WTC11 (cell line): Measurements from ENCODE around the gene GRM5. TPM values are rescaled to one million over a fixed set of nuclear protein-coding genes. Genes with fewer than 3 reads are reported as not detected.

ENCODE experiments used
- ATAC-seq: fragments of 200-7000 bp; cut with Tn5 transposase; 2 replicates; pipeline ENCODE4 v1.10.0; 2021; ENCODE audit warnings: mild to moderate bottlenecking, moderate library complexity
- CTCF ChIA-PET: fragments of 300-600 bp; sonication (Branson Sonifier 250); formaldehyde crosslinking; loops from one replicate; lab custom pipeline; 2021; ENCODE audit warnings: antibody characterized with exemption; lab: Charles Lee
- POLR2A ChIA-PET: fragments of 350-600 bp; sonication (Branson Sonifier 250); formaldehyde crosslinking; loops from one replicate; lab custom pipeline; 2021; ENCODE audit warnings: antibody characterized with exemption; lab: Charles Lee
- DNase-seq: peaks from one replicate; pipeline ENCODE4 v3.0.0; 2021; ENCODE audit warnings: low spot score
- H3K27ac Mint-ChIP-seq: 2 replicates; pipeline ENCODE4 v1.8.0; 2021; ENCODE audit warnings: mixed read lengths
- H3K27me3 Mint-ChIP-seq: 2 replicates; pipeline ENCODE4 v1.8.0; 2021; ENCODE audit warnings: low read depth, mild to moderate bottlenecking, moderate library complexity, mixed read lengths
- H3K36me3 Mint-ChIP-seq: 2 replicates; pipeline ENCODE4 v1.8.0; 2021; ENCODE audit warnings: mixed read lengths
- H3K4me1 Mint-ChIP-seq: 2 replicates; pipeline ENCODE4 v1.8.0; 2022; ENCODE audit warnings: mixed read lengths
- H3K4me3 Mint-ChIP-seq: 2 replicates; pipeline ENCODE4 v1.8.0; 2021; ENCODE audit warnings: mild to moderate bottlenecking, moderate library complexity, mixed read lengths
- H3K9me3 Mint-ChIP-seq: 2 replicates; pipeline ENCODE4 v1.8.0; 2021; ENCODE audit warnings: mixed read lengths
- CREM ChIP-seq: sonication (generic); formaldehyde crosslinking; IDR thresholded peaks from 2 replicates; pipeline ENCODE4 v1.8.1; 2022; ENCODE audit warnings: mild to moderate bottlenecking, missing genetic modification reagents, moderate library complexity
- FOXJ3 ChIP-seq: sonication (generic); formaldehyde crosslinking; IDR thresholded peaks from 2 replicates; pipeline ENCODE4 v1.9.0; 2021; ENCODE audit warnings: missing genetic modification reagents, mild to moderate bottlenecking, borderline replicate concordance
- FOXK1 ChIP-seq: sonication (generic); formaldehyde crosslinking; IDR thresholded peaks from 2 replicates; pipeline ENCODE4 v1.8.0; 2022; ENCODE audit warnings: mild to moderate bottlenecking, moderate library complexity, missing genetic modification reagents
- GABPB1 ChIP-seq: sonication (generic); formaldehyde crosslinking; IDR thresholded peaks from 2 replicates; pipeline ENCODE4 v1.8.1; 2023; ENCODE audit warnings: mild to moderate bottlenecking, missing genetic modification reagents
- GRHL2 ChIP-seq: fragments of 250-450 bp; sonication (Bioruptor Pico); IDR thresholded peaks from 2 replicates; pipeline ENCODE4 v1.8.0; 2022; ENCODE audit warnings: mild to moderate bottlenecking, moderate library complexity; ENCODE audit not compliant: insufficient replicate concordance, severe bottlenecking
- GTF2I ChIP-seq: fragments of 250-450 bp; sonication (Bioruptor Pico); conservative IDR thresholded peaks from 2 replicates; pipeline ENCODE4 v1.4.0; 2021; ENCODE audit warnings: mild to moderate bottlenecking
- NFATC4 ChIP-seq: fragments of 250-450 bp; sonication (Bioruptor Pico); IDR thresholded peaks from 2 replicates; pipeline ENCODE4 v1.9.0; 2021; ENCODE audit warnings: mild to moderate bottlenecking
- NR3C1 ChIP-seq: sonication (generic); formaldehyde crosslinking; conservative IDR thresholded peaks from 2 replicates; pipeline ENCODE4 v1.8.1; 2023; ENCODE audit warnings: low read depth, mild to moderate bottlenecking, missing genetic modification reagents
- RELA ChIP-seq: sonication (generic); formaldehyde crosslinking; IDR thresholded peaks from 2 replicates; pipeline ENCODE4 v1.8.1; 2022; ENCODE audit warnings: missing genetic modification reagents, mild to moderate bottlenecking, borderline replicate concordance
- SOX15 ChIP-seq: fragments of 250-450 bp; sonication (Bioruptor Pico); IDR thresholded peaks from 2 replicates; pipeline ENCODE4 v1.9.0; 2021; ENCODE audit warnings: mild to moderate bottlenecking
- TEAD4 ChIP-seq: sonication (generic); formaldehyde crosslinking; IDR thresholded peaks from 2 replicates; pipeline ENCODE4 v1.8.0; 2022; ENCODE audit warnings: mild to moderate bottlenecking, missing genetic modification reagents
- TP53 ChIP-seq: sonication (generic); formaldehyde crosslinking; IDR thresholded peaks from 2 replicates; pipeline ENCODE4 v1.8.1; 2023; ENCODE audit warnings: mild to moderate bottlenecking, missing genetic modification reagents
- ZNF138 ChIP-seq: sonication (generic); formaldehyde crosslinking; conservative IDR thresholded peaks from 2 replicates; pipeline ENCODE4 v1.8.1; 2022; ENCODE audit warnings: mild to moderate bottlenecking, moderate library complexity, missing genetic modification reagents
- ZNF219 ChIP-seq: sonication (generic); formaldehyde crosslinking; IDR thresholded peaks from 2 replicates; pipeline ENCODE4 v1.8.0; 2023; ENCODE audit warnings: missing genetic modification reagents, mild to moderate bottlenecking, borderline replicate concordance
- ZNF232 ChIP-seq: sonication (generic); formaldehyde crosslinking; IDR thresholded peaks from 2 replicates; pipeline ENCODE4 v1.8.0; 2022; ENCODE audit warnings: mild to moderate bottlenecking, missing genetic modification reagents
- ZNF317 ChIP-seq: sonication (generic); formaldehyde crosslinking; IDR thresholded peaks from 2 replicates; pipeline ENCODE4 v1.8.1; 2023; ENCODE audit warnings: low read depth, mild to moderate bottlenecking, moderate library complexity, missing genetic modification reagents, borderline replicate concordance
- ZNF416 ChIP-seq: fragments of 250-450 bp; sonication (Bioruptor Pico); IDR thresholded peaks from 2 replicates; pipeline ENCODE4 v1.9.0; 2021; ENCODE audit warnings: mild to moderate bottlenecking, inconsistent platforms
- ZNF423 ChIP-seq: fragments of 250-450 bp; sonication (Bioruptor Pico); IDR thresholded peaks from 2 replicates; pipeline ENCODE4 v2.1.2; 2022; ENCODE audit warnings: mild to moderate bottlenecking, moderate library complexity
- total RNA-seq: library from RNA; stranded (reverse); gene quantifications from 3 replicates; pipeline ENCODE4 v1.2.3, GENCODE V29; 2021
- TF ChIP-seq, protein P1 (sequence below): sonication (generic); formaldehyde crosslinking; IDR thresholded peaks from 2 replicates; pipeline ENCODE4 v1.8.0; 2023; ENCODE audit warnings: mild to moderate bottlenecking, missing genetic modification reagents
- TF ChIP-seq, protein P2 (sequence below): sonication (generic); formaldehyde crosslinking; IDR thresholded peaks from 2 replicates; pipeline ENCODE4 v1.8.0; 2022; ENCODE audit warnings: mild to moderate bottlenecking, missing genetic modification reagents
- TF ChIP-seq, protein P3 (sequence below): fragments of 250-450 bp; sonication (Bioruptor Pico); IDR thresholded peaks from 2 replicates; pipeline ENCODE4 v1.9.0; 2021; ENCODE audit warnings: mild to moderate bottlenecking

The GRM5 gene
- total RNA-seq, 1 experiment from 2014 or later: 0.13 TPM

DNA sequence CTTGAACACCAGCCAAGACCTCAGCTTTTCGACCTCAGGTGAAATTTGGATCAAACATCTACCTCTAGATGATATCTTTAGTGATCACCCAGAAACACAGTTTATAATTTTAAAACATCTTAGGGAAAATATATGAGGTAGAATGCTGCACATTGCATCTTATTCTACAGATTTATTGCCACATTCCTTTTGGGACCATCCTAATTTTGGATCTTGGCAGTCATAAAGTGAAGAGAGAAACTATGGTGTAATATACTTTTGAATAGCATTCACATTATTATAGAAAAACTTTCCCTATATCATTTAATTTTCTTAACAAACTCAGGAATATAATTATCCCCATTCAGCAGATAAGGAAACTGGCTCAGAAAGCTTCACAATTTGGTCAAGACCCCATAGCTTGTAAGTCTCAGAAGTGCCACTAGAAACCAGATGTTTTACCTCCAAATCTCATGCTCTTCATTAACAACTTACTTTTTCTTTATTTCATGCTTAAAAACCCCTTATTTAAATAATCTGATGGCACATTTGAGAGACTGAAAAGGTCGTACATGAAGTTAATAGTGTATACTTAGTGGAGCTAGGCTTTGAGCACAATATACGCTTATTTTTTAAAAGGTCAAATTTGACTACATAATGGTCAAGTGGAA is 529.0 kb downstream of the GRM5 start:
- no peak overlapping the region for H3K27ac Mint-ChIP-seq
- DNase-seq: no peak
- no peak overlapping the region for H3K4me3 Mint-ChIP-seq
- 0 out of 2 replicates have a peak, but pooled peaks cover 3% of the 10 kb centered on the region for H3K9me3 Mint-ChIP-seq
- ATAC-seq: no peak
- H3K27me3 Mint-ChIP-seq: no peaks in the 10 kb centered on the region
- no peaks in the 10 kb centered on the region for H3K36me3 Mint-ChIP-seq
- H3K4me1 Mint-ChIP-seq: no peaks in the 10 kb centered on the region
- no peak for TF ChIP-seq GRHL2
- TF ChIP-seq ZNF423 (CRISPR knock-in tag): no peak
- POLR2A ChIA-PET: no interaction called here
- CTCF ChIA-PET: interaction anchor here (0.7 to 1.5 kb wide), 4 partner anchors 7 to 521 kb away, joined by 3 to 5 read pairs (median 4); no protein-coding TSS in a partner anchor

DNA sequence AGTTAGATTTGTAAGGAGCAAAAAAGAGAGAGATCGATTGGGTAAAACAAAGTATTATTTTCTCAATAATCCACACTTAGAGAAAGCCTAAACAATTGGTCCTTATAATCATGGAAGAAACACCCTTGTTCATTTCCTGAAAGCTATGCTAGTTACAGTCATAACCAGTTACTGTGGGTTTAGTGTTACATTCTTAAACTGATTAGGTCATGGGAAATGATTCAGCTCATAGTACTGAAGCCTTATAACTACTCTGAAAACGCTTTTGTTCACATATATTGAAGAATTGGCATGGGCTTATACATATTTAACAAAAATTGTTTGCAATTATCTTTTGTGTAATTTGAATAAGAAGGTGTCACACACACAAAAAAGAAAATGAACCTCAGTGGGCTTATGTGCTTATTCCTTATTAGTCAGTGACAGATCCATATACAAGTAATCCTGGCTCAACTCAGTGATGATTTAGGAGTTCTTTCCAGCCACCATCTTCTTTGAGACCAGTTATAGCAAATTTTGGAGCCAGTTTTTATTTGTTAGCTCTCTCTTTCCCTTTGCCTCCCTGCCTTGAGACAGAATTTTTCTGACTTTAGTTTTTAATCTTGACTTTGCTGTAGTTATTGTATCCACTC is 529.8 kb downstream of the GRM5 start:
- 0 out of 2 replicates have a peak, but pooled peaks cover 3% of the 10 kb centered on the region for H3K9me3 Mint-ChIP-seq
- TF ChIP-seq NFATC4 (CRISPR knock-in tag) (no peak), FOXJ3 (CRISPR knock-in tag) (no peak), ZNF416 (CRISPR knock-in tag) (no peak), ZNF423 (CRISPR knock-in tag) (no peak), TEAD4 (CRISPR knock-in tag) (no peak), ZNF138 (CRISPR knock-in tag) (no peak), ZNF317 (CRISPR knock-in tag) (no peak), ZNF232 (CRISPR knock-in tag) (no peak), GABPB1 (CRISPR knock-in tag) (no peak), SOX15 (CRISPR knock-in tag) (no peak), CREM (no peak), TP53 (no peak), FOXK1 (CRISPR knock-in tag) (no peak), ZNF219 (CRISPR knock-in tag) (no peak), GTF2I (CRISPR knock-in tag) (no peak), NR3C1 (CRISPR knock-in tag) (no peak), RELA (CRISPR knock-in tag) (no peak)
- TF ChIP-seq, protein P1, sequence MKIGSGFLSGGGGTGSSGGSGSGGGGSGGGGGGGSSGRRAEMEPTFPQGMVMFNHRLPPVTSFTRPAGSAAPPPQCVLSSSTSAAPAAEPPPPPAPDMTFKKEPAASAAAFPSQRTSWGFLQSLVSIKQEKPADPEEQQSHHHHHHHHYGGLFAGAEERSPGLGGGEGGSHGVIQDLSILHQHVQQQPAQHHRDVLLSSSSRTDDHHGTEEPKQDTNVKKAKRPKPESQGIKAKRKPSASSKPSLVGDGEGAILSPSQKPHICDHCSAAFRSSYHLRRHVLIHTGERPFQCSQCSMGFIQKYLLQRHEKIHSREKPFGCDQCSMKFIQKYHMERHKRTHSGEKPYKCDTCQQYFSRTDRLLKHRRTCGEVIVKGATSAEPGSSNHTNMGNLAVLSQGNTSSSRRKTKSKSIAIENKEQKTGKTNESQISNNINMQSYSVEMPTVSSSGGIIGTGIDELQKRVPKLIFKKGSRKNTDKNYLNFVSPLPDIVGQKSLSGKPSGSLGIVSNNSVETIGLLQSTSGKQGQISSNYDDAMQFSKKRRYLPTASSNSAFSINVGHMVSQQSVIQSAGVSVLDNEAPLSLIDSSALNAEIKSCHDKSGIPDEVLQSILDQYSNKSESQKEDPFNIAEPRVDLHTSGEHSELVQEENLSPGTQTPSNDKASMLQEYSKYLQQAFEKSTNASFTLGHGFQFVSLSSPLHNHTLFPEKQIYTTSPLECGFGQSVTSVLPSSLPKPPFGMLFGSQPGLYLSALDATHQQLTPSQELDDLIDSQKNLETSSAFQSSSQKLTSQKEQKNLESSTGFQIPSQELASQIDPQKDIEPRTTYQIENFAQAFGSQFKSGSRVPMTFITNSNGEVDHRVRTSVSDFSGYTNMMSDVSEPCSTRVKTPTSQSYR (CRISPR knock-in tag): no peak
- TF ChIP-seq, protein P2, sequence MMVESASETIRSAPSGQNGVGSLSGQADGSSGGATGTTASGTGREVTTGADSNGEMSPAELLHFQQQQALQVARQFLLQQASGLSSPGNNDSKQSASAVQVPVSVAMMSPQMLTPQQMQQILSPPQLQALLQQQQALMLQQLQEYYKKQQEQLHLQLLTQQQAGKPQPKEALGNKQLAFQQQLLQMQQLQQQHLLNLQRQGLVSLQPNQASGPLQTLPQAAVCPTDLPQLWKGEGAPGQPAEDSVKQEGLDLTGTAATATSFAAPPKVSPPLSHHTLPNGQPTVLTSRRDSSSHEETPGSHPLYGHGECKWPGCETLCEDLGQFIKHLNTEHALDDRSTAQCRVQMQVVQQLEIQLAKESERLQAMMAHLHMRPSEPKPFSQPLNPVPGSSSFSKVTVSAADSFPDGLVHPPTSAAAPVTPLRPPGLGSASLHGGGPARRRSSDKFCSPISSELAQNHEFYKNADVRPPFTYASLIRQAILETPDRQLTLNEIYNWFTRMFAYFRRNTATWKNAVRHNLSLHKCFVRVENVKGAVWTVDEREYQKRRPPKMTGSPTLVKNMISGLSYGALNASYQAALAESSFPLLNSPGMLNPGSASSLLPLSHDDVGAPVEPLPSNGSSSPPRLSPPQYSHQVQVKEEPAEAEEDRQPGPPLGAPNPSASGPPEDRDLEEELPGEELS: no peak
- TF ChIP-seq, protein P3, sequence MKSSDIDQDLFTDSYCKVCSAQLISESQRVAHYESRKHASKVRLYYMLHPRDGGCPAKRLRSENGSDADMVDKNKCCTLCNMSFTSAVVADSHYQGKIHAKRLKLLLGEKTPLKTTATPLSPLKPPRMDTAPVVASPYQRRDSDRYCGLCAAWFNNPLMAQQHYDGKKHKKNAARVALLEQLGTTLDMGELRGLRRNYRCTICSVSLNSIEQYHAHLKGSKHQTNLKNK (CRISPR knock-in tag): no peak
- no peak for DNase-seq
- H3K36me3 Mint-ChIP-seq: no peaks in the 10 kb centered on the region
- CTCF ChIA-PET: interaction anchor here (0.7 to 1.5 kb wide), 3 partner anchors 8 to 520 kb away, joined by 3 to 5 read pairs (median 3); no protein-coding TSS in a partner anchor
- H3K4me1 Mint-ChIP-seq: no peaks in the 10 kb centered on the region
- H3K4me3 Mint-ChIP-seq: no peak overlapping the region
- POLR2A ChIA-PET: no interaction called here
- no peak overlapping the region for H3K27ac Mint-ChIP-seq
- H3K27me3 Mint-ChIP-seq: no peaks in the 10 kb centered on the region
- no peak for ATAC-seq
